CD1c-positive myeloid dendritic cell (primary cell): ENCODE results near the gene UROC1.
"Not testable (repeated sequence)": the region's sequence is repeated elsewhere in the genome, so short reads cannot be mapped to it uniquely, and the experiment has no call there.

Experiments
- DNase-seq: peaks from one replicate; pipeline ENCODE4 v3.0.0-alpha.2; 2016; ENCODE audit errors: extremely low spot score

Gene UROC1

DNA sequence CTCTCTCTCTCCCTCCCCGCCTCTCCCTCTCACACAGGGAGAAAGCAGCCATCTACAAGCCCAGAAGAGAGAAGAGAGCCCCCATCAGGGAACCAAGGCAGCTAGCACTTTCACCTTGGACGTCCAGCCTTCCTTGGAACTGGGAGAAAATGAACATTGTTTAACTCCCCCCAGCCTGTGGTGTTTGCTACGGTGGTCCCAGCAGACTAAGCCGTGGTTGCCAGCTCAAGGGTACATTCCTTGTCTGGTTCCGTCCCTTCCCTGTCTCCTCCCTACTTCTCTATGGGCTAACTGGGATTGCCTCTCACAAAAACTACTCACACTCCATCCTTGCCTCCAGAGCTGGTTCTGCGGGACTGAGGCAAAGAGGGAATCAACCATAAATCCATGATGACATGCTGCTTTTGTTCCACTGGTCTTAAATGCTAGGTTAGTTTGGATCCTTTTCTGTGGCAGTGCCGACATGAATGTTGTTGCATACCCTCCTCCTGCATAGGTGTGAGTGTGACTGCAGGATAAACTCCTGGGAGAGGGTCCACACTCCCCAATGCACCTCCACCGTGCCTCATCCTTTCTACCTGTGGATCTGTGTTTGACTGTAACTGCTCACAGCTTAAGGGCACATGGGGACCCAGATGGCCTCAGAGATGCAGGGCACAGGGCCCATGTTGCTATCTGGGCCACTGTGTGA, 29.1 kb upstream of the UROC1 start:
- DNase-seq = no peak

DNA sequence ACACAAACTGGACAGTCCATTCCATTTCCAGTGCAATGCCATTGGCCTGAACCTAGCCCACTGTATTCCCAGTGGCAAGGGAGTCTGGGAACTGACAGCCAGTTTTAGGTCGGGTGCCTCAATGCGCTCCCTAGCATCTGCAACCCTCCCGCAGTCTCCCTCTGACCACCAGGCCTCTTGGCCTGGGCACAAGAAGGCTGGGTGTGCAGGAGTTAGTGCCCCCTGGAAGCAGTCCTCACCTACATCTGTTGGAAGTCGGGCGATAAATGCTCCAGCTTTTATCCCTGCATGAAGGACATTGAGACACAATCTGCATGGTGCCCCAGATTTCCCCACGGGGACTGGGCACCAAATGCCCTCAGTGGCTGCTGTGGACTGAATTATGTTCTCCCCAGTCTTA, 28.4 kb upstream of the UROC1 start:
- no peak for DNase-seq

DNA sequence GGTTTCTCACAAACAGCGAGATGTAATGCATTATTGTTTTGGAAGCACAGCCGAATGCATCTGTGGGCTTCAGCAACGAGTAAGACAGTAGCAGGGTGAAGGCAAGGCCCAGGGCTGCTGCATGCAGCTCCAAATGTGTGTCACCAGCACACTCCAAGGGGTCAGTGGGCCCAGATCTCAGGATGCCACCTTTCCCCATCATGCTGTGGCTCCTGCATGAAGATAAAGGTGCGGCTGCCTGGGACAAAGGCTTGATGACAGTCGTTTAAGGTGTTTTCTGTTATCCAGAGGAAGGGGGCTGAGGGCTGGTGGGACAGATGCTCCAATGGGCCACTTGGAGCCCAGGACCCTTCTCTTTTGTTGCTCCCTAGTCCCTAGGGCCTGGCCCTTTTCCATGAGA, 28.0 kb upstream of the UROC1 start:
- DNase-seq = no peak

DNA sequence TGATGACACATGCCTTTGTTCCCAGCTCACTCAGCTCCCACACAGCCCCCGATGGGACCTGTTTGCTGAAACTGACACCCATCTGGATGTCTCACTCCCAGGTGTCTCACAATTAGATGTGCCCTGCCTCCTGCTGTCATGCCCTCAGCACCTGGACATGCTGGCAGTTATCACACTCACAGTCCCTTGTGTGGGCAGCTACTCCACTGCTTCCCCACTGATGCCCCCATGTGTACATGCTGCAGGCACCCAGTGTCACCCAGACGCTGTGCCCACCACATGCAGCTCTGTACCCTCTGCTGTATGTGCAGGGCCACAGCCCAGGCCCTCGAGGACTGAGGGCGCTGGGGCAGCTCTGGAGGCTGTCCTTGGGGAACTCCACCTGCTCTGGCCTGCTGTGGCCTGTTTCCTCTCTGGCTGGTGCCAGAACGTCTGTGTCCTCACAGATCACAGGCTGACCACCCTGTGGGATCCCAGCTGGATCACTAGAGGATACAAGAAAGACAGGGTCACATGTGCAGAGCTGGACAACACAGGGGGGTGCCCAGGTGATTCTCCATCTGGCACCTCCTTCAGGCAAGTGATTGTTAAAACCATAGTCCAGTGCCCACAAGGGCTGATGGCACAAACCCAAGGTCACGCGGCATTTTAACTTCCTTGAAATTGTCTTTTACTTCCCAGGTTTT, 27.2 kb upstream of the UROC1 start:
- no peak for DNase-seq

DNA sequence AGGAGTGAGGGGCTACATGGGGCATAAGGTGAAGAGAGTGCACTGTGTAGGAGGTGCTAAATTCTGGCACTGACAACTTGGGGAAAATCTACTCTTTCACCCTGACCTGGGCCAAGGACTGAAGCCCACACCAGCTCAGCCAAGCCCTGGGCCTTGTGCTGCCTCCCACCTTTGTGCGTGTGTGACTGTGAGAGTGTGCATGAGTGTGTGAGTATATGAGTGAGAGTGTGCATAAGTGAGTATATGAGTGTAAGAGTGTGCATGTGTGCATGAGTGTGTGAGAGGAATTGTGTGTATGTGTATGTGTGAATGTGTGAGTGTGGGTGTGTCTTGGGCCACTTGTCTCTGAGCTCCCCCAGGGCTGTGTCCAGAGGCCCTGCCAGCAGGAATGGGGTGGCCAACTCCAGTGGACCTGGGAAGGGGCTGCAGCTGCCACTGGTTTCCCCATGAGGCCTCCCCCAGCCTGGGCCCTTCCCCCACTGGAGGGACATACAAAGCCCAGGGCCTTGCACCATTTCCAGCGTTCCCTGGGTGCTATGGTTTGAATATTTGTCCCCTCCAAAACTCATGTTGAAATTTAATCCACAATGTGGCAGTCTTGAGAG, 26.0 kb upstream of the UROC1 start:
- DNase-seq = no peak

DNA sequence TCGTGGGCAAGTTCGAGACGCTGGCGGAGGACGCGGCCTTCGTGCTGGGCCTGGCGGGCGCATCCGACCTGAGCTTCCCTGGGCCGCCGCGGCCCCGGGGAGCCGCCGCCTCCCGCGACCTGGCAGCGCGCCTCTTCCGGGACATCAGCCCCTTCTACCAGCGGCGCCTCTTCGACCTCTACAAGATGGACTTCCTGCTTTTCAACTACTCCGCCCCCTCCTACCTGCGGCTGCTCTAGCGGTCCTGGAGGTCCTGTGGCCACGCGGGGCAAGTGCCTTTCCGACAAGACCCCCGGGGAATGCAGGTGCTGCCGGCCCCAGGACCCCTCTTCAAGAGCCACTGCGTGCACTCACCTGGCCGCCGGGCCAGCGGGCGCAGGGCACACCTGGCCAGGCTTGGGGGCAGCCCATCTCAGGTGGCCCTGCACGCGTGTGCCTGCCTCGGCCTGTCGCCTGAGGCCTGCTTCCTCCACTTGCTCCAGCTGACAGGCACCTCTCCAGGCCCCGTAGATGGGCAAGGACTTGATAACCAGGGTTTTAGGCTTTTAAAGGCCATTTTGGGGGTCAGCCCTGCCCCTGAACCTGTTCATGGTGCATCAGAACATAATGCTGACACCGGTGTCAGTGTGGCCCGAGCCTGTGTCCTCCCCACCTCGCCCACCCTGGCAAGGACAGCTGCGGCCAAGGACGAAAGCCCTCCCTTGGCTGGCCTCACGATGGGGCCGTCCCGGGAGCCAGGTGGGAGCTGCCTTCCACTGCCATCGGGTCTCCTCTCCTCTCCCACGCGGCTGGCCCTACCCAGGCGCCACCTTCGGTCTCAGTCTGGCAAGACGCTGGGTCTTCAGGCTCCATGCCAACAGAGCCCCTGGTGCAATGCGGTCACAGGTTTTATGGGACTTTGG, 25.0 kb upstream of the UROC1 start:
- DNase-seq = no peak

DNA sequence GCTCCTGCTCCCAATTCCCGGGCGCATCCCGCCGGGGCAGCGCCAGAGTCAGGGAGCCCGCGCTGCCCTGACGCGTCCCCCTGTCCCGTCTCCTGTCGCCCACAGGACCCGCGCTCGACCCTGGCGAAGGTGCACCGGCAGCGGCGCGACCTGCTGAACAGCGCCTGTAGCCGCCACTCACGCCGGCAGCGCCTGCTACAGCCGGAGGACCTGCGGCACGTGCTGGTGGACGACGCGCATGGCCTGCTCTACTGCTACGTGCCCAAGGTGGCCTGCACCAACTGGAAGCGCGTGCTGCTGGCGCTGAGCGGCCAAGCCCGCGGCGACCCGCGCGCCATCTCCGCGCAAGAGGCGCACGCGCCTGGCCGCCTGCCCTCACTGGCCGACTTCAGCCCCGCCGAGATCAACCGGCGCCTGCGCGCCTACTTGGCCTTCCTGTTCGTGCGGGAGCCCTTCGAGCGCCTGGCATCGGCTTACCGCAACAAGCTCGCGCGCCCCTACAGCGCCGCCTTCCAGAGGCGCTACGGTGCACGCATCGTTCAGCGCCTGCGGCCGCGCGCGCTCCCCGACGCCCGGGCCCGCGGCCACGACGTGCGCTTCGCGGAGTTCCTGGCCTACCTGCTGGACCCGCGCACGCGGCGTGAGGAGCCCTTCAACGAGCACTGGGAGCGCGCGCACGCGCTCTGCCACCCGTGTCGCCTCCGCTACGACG, 24.2 kb upstream of the UROC1 start:
- DNase-seq = no peak

DNA sequence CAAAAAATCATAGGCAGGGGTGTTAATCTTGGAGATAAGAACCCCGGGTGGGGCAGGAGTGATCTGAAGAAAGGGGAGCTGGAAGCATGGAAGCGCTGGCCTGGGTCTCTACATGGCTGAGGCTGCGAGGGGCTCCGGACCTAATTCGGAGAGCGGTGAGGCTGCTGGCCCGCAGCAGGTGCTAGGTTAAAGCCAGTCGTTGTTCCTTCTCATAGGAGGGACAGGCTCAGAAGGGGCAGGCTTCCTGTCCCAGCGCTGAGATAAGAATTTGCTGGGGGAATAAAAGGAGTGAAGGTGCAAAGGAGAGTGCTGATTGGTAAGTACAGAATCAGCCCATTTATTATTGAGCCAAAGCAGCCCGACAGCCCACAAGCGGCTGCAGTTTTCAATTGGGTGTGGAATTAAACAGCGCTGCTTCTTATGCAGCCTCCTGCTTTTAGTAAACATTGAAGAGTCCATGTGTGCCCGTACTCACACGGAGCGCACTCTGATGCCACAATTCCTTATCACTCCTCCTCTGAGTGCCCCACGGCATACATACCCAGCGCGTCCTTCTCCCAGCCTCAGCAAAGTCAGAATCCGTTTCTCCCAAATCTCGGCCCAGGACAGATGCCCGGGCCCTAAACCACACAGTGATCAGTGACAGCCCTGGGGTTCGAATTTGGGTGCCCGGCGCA, 23.5 kb upstream of the UROC1 start:
- DNase-seq = no peak

DNA sequence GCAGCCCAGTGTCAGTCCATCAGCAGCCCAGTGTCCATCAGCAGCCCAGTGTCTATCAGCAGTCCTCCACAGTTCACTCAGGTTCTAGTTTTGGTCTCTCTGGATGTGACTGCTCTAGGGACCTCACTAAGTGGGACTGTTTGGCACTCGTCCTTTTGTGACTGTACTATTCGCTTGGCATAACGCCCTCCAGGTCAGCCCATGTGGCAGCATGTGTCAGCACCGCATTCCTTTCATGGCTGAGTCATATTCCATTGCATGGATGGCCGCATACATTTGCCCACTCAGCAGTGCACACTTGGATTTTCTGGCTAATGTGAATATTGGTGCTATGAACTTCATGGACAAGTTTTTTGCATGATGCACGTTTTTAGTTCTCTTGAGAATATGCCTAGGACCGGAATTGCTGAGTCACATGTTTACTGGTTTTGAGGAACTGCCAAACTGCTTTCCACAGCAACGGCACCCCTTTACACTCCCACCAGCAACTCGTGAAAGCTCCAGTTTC, 22.8 kb upstream of the UROC1 start:
- DNase-seq = peak; percentile 81

DNA sequence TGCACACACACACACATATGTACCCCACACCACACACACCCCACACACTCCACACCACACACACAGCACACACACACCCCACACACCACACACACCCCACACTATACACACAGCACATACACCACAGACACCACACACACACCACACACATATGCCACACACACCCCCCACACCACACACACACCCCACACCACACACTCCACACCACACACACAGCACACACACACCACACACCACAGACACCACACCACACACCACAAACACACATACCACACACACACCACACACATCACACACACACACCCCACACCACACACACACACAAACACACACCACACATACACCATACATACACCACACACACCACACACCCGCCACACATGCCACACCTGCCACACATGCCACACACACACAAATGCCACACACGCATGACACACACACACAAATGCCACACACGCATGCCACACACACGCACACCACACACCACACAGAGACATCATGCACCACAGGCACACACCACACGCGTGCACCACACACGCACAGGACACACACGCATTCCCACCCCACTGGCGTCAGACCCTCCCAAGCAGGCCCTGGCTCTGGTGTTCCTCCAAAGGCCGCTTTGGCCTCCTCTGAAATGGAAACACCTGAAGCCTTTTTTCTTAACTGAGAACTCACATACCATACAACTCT, 22.1 kb upstream of the UROC1 start:
- DNase-seq = no peak

DNA sequence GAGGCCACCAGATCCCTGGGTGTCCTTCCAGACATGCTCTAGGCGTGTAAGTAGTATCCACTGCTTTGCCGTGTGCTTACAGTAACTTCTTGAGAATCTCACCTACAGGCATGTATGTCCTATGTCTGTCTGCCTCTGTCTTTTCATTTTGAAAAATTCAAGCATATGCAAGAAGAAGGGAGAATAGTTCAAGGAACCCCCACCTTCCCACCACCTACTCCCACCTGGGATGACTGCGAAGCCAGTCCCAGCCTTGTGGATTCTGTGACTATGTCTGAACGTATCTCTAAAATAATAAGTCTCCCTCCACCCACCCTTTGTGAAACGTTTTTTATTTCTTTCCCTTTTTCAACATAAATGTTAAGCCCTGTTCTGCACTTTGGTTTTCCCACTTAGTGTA, 21.4 kb upstream of the UROC1 start:
- DNase-seq = no peak

DNA sequence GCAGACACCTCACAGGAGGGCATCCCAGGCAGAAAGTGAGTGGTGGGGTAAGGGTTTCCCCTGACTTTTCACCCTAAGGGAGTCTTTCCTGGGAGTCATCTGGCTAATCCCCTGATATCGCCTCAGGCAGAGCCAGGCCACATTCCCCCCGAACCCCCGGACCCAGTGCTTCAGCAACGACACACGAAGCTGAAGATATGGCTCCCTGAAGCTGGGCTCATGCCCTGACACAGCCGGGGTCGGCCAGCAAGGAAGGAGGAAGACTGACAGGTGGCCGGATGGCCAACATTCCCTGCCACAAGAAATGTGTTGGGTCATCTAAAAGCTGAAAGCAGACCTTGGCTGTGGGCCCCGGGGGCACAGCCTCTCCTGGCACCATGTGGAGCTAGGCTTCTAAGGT, 20.7 kb upstream of the UROC1 start:
- no peak for DNase-seq

DNA sequence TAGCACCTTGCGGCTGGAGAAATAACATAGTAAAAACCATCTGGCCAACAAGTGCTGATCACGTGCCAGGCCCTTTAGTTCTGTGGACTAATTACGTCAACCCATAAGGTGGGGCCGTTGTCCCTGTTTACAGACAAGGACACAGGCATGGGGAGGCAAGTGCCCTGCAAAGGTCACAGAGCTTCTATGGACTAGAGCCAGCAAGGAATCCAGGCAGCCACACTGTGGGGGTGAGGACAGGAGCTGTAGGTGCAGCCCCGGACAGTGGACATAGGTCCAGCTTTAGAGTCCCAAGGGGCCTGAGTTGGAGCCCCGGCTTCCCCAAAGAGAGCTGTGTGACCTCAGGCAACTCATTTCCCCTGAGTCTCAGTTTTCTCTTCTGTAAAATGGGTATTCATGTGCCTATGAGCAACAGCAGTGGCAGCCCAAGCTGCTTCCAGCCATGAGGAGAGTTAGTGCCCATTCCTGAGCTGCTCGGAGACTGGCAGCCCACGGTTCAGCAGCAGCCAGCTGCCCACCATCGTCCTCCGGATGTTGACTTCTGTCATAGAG, 20.2 kb upstream of the UROC1 start:
- no peak for DNase-seq

DNA sequence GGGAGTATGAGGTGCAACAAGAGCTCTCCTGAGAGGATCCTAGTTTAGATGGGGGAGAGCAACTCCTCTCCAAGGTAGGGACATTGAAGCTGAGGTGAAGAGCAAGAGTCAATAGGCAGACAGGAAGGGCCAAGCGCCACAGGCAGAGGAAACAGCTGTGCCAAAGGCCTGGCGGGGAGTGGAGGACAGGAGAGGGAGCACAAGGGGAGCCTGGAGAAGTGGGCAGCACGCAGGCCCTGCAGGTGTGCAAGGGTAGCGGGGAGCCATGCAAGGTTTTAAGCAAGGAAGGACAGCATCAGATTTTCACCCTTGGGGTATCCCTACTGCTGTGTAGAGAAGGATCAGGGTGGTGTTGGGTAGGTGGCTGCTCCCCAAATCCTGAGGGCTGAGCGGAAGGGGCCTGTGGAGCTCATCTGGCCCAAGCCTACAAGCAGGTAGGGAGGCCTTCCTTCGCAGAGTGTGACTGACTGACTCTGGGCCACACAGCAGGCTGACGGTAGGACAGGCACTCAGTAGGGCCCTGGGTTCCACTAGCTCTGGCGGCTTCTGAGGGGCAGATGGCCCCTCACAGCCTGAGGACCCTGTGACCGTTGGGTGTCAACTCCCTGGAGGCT, 19.6 kb upstream of the UROC1 start:
- no peak for DNase-seq

DNA sequence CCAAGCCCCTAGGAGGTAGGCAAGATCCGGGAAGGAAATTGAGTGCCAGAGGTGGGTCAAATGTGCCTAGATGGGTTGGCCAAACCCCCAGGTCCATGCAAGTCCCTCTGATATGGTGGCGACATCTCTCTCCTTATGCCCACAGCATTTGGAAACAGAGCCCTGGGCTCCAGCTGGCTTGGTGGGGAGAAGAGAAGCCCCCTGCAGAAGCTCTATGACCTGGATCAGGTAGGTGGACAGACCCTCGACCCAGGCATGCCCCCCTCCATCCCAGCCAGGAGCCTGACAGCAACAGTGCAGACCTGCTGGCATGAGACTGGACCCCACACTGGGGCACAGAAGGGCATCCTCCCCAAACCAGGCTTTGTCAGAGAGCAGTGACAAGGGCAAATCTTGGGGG, 18.6 kb upstream of the UROC1 start:
- DNase-seq = no peak

DNA sequence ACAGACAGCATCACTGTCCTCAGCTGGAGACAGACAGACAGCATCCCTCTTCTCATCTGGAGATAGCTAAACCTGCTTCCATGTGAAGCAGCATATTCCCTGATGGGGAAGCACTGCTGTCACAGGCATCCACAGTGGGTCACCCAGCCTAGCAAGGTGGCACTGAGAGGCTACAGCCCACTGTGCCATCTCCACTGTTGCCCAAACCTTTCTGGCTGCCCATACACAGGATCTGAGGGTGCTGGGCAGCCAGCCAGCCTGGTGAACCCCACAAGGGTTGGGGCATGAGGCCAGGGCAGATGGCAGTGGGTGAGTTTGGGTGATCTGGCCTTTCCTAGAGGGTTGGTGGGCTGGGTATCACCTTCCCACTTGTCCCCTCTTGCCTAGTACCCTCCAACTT, 18.1 kb upstream of the UROC1 start:
- DNase-seq = no peak

DNA sequence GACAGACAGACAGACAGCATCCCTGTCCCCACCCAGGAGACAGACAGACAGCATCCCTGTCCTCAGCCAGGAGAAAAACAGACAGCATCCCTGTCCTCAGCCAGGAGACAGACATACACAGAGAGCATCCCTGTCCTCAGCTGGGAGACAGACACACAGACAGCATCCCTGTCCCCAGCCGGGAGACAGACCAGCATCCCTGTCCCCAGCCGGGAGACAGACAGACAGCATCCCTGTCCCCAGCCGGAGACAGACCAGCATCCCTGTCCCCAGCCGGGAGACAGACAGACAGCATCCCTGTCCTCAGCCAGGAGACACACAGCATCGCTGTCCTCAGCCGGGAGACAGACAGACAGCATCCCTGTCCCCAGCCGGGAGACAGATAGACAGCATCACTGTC, 17.1 kb upstream of the UROC1 start:
- not testable (repeated sequence) for DNase-seq

DNA sequence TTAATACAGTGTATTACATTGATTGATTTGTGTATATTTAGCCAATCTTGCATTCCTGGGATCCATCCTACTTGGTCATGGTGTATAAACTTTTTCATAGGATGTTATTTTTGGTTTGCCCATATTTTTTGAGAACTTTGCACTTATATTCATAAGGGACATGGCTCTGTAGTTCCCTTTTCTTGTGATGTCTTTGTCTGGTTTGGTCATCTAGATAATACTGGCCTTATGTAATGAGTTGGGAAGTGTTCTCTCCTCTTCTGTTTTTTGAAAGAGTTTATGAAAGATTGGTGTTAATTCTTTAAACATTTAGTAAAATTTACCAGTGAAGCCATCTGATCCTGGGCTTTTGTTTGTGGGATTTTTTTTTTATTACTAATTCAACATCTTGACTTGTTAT, 15.9 kb upstream of the UROC1 start:
- DNase-seq = peak; percentile 32

DNA sequence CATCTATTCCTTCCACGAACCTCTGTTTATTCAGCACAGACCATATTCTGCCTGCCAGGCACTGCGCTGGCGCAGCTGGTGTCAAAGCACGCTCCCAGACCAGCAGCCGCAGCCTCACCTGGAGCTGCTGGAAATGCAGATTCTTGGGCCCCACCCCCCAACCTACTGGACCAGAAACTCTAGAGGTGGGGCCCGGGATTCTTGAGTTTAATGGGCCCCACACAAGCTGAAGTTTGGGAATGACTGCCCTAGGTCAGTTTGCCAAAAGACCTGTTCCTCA, 13.4 kb upstream of the UROC1 start:
- DNase-seq = no peak
